ENCODE measurements around the gene INA. TPM values are rescaled to one million over a fixed set of nuclear protein-coding genes. Genes with fewer than 3 reads are reported as not detected.

The INA gene
- total RNA-seq, 1 experiment from 2014 or later: not detected

GRCh38 chr10:103316087-103316486, 39.1 kb downstream of the INA start (continued):
- no peak for TF ChIP-seq ELF1 (IDR thresholded peaks at IDR 0.05; ENCODE audit: borderline replicate concordance, low read depth)
- TF ChIP-seq ZNF274 (IDR thresholded peaks at IDR 0.05; ENCODE audit: low read depth, low read length): no peak
- no peak for TF ChIP-seq CEBPB (IDR thresholded peaks at IDR 0.05; ENCODE audit: low read depth)

- Histone ChIP-seq H3K27ac (ENCODE audit: low read depth, low read length) (no peak overlapping the region), H3K9me2 (ENCODE audit: insufficient read depth) (no peaks in the 10 kb centered on the region), H2AFZ (ENCODE audit: low read depth, low read length, poor library complexity, severe bottlenecking) (no peak overlapping the region), H3K4me1 (ENCODE audit: control insufficient read depth in 1 of 2, insufficient read depth in 2 of 2, low read length in 2 of 2) (no peaks in the 10 kb centered on the region), H3K36me3 (ENCODE audit: control insufficient read depth in 1 of 2, insufficient read depth in 2 of 2, low read length in 2 of 2) (peaks cover 34 to 37% of the 10 kb centered on the region in 2 experiments), H3K9ac (ENCODE audit: low read length) (no peak overlapping the region), H3K27me3 (ENCODE audit: insufficient read depth, low read length) (no peaks in the 10 kb centered on the region), H3K4me3 (replicated peaks in 1 of 2; ENCODE audit: low read depth in 1 of 2, low read length in 2 of 2) (no peak overlapping the region), H4K20me1 (ENCODE audit: insufficient read depth) (no peaks in the 10 kb centered on the region; the same call in 1 of the 2 replicates), H3K9me3 (ENCODE audit: control insufficient read depth in 1 of 2, insufficient read depth in 1 of 2, low read depth in 1 of 2, low read length in 2 of 2) (no peaks in the 10 kb centered on the region), H3K79me2 (ENCODE audit: insufficient read depth, low read length) (peaks cover 13% of the 10 kb centered on the region), H3K4me2 (ENCODE audit: low read length) (no peak overlapping the region)
- ATAC-seq (no peak), DNase-seq (ENCODE audit: low read depth, low spot score) (no peak)
- no TSS peak for BruUV-seq (replicated peaks)
- ChIA-PET RAD21 (ENCODE audit: low non-redundant PET in 1 of 2, low total read pairs in 2 of 2, uncharacterized antibody in 2 of 2, unreplicated experiment in 2 of 2) (no interaction called here), CTCF (no interaction called here), POLR2A (no interaction called here)
- intact Hi-C loops (cut with micrococcal nuclease): no loop called here
- no peak for TF ChIP-seq CBX3 (IDR thresholded peaks at IDR 0.05; ENCODE audit: low read depth)
- TF ChIP-seq ZNF274 (IDR thresholded peaks at IDR 0.05; ENCODE audit: low read depth, low read length): no peak
- no peak for TF ChIP-seq SIN3A (IDR thresholded peaks at IDR 0.05; ENCODE audit: low read depth)
- no peak for TF ChIP-seq CEBPB (IDR thresholded peaks at IDR 0.05; ENCODE audit: low read depth)
- no peak for TF ChIP-seq POLR2AphosphoS5 (IDR thresholded peaks at IDR 0.05; ENCODE audit: low read depth, low read length)
- no peak for TF ChIP-seq RAD21 (IDR thresholded peaks at IDR 0.05; ENCODE audit: low read depth)
- TF ChIP-seq EZH2 (IDR thresholded peaks at IDR 0.05): no peak
- TF ChIP-seq ZFX (IDR thresholded peaks at IDR 0.05): no peak
- TF ChIP-seq ELF1 (IDR thresholded peaks at IDR 0.05; ENCODE audit: borderline replicate concordance, low read depth): no peak
- TF ChIP-seq MAX (IDR thresholded peaks at IDR 0.05): no peak
These were observed 51.0 kb downstream of the INA start for GRCh38 chr10:103327906-103328305.

All from HCT116 (cell line).